ENCODE results near the gene KLHDC9. TPM values are rescaled to one million over a fixed set of nuclear protein-coding genes. Genes with fewer than 3 reads are reported as not detected.

The KLHDC9 gene
- total RNA-seq, 3 donors from 2014 or later (not counting 1 experiment from before 2014, with no cell fraction given) = 0.49 to 0.50 TPM; not detected in 1

GRCh38 chr1:161096530-161096929, 1.6 kb upstream of the KLHDC9 start:
- WGBS (ENCODE audit: insufficient coverage) = 85% methylated on average over 1 of the region's 1 CpG
- no peak overlapping the region for H3K27ac ChIP-seq (ENCODE audit: low read length)

DNA sequence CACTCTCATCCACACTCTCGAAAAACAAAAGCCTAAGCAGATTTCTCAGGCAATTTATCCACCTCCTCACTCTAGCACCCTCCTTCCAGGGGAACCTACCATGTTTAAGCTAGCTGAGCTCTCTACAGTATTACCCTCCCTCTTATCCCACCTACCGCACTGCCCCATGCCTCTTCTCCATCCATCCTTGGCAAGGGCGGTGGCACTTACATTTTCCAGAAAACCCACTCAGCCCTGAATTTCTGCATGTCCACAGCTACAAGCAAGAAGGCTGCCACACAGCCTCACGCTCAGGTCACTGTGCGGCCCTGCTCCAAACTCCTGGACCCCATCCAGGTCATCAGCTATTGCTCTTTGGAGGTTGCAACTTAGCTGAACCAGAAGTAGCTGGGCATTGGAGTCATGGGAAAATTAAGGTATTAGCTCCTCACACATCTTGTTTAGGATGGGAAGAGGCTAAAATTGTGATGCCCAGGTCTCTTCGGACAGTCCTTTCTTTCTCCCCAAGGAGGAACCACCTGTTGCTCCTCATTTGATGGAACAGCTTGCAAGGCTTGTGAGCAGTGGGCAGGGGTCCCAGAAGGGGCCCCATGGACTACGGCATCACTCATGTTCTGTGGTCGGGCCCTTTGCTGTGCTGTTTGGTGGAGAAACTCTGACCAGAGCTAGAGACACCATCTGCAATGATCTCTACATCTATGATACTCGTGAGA, 1.1 kb downstream of the KLHDC9 start:
- intact Hi-C loops (cut with micrococcal nuclease) = loop anchor here (5.0 kb wide), 2 partner anchors 102 to 332 kb away; no protein-coding TSS in a partner anchor
- peaks cover 21% of the 10 kb centered on the region for H3K4me1 ChIP-seq (ENCODE audit: control insufficient read depth, insufficient read depth, low read length)
- no peak for TF ChIP-seq CTCF (IDR thresholded peaks at IDR 0.05)
- H3K4me1 Mint-ChIP-seq = peaks cover 22% of the 10 kb centered on the region in 2 donors
- peaks cover 2 to 3% of the 10 kb centered on the region in 2 donors for H3K9me3 Mint-ChIP-seq
- no peak overlapping the region for H3K4me3 ChIP-seq (ENCODE audit: low read length)
- no peaks in the 10 kb centered on the region for H3K27me3 ChIP-seq (ENCODE audit: control insufficient read depth, insufficient read depth, low read length)
- H3K36me3 ChIP-seq (ENCODE audit: control insufficient read depth, insufficient read depth, low read length) = peaks cover 18% of the 10 kb centered on the region
- 96% methylated on average over 9 of the region's 9 CpGs for WGBS (ENCODE audit: insufficient coverage)
- peaks cover 6% of the 10 kb centered on the region for H3K36me3 Mint-ChIP-seq
- peak overlapping the region; percentile 84 for H3K4me3 Mint-ChIP-seq
- H3K27me3 Mint-ChIP-seq (ENCODE audit: low read depth in 2 of 2) = peaks cover 0 to 8% of the 10 kb centered on the region in 2 donors
- peak overlapping the region; percentile 72 to 80 for H3K27ac Mint-ChIP-seq
- ATAC-seq (no peak), DNase-seq (no peak)
- H3K9me3 ChIP-seq (ENCODE audit: control insufficient read depth, insufficient read depth, low read length) = peaks cover 2% of the 10 kb centered on the region
- no peak overlapping the region for H3K27ac ChIP-seq (ENCODE audit: low read length)

More at GRCh38 chr1:161096530-161096929, 1.6 kb upstream of the KLHDC9 start:
- H3K36me3 Mint-ChIP-seq = peaks cover 6% of the 10 kb centered on the region
- no peak for TF ChIP-seq CTCF (IDR thresholded peaks at IDR 0.05)
- ATAC-seq = no peak
- intact Hi-C loops (cut with micrococcal nuclease) = loop anchor here (5.0 kb wide), 2 partner anchors 99 to 329 kb away; no protein-coding TSS in a partner anchor
- peaks cover 2 to 3% of the 10 kb centered on the region in 2 donors for H3K9me3 Mint-ChIP-seq
- peaks cover 21% of the 10 kb centered on the region for H3K4me1 ChIP-seq (ENCODE audit: control insufficient read depth, insufficient read depth, low read length)
- no peaks in the 10 kb centered on the region for H3K27me3 ChIP-seq (ENCODE audit: control insufficient read depth, insufficient read depth, low read length)
- H3K4me3 Mint-ChIP-seq = peak overlapping the region; percentile 97
- peaks cover 11% of the 10 kb centered on the region for H3K36me3 ChIP-seq (ENCODE audit: control insufficient read depth, insufficient read depth, low read length)
- no peak for DNase-seq
- H3K27ac Mint-ChIP-seq = peak overlapping the region; percentile 97 to 100
- peaks cover 22% of the 10 kb centered on the region in 2 donors for H3K4me1 Mint-ChIP-seq
- H3K27me3 Mint-ChIP-seq (ENCODE audit: low read depth in 2 of 2) = peaks cover 0 to 11% of the 10 kb centered on the region in 2 donors
- peaks cover 2% of the 10 kb centered on the region for H3K9me3 ChIP-seq (ENCODE audit: control insufficient read depth, insufficient read depth, low read length)
- H3K4me3 ChIP-seq (ENCODE audit: low read length) = no peak overlapping the region

DNA sequence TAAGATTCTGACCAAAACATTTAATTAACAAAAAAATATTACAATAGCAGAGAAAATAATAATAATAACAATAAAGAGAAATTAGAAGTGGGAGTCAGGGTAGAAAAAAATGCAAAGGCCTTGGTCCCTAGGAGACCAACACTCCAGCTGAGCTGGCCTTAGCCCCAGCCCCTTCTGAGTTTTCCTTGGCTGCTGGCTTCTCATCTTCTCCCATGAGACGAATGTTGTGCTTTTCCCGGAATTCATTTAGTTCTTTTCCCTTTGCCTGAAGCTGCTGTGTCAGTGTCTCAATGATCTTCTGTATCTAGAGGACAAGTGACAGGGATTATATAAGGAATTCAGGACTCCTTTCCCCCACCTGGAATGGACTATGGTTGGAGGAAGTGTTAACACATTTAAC, 2.4 kb downstream of the KLHDC9 start:
- H3K27ac ChIP-seq (ENCODE audit: low read length) = no peak overlapping the region
- no peak overlapping the region for H3K27ac Mint-ChIP-seq
- WGBS (ENCODE audit: insufficient coverage) = 97% methylated on average over 2 of the region's 2 CpGs
- peaks cover 18% of the 10 kb centered on the region for H3K36me3 ChIP-seq (ENCODE audit: control insufficient read depth, insufficient read depth, low read length)
- no peak for ATAC-seq
- intact Hi-C loops (cut with micrococcal nuclease) = no loop called here
- DNase-seq = no peak
- peaks cover 21% of the 10 kb centered on the region for H3K4me1 ChIP-seq (ENCODE audit: control insufficient read depth, insufficient read depth, low read length)
- peaks cover 2 to 3% of the 10 kb centered on the region in 2 donors for H3K9me3 Mint-ChIP-seq
- peaks cover 22% of the 10 kb centered on the region in 2 donors for H3K4me1 Mint-ChIP-seq
- no peak overlapping the region for H3K4me3 ChIP-seq (ENCODE audit: low read length)
- H3K4me3 Mint-ChIP-seq = no peak overlapping the region
- H3K36me3 Mint-ChIP-seq = peaks cover 6% of the 10 kb centered on the region
- no peak for TF ChIP-seq CTCF (IDR thresholded peaks at IDR 0.05)
- peaks cover 0 to 3% of the 10 kb centered on the region in 2 donors for H3K27me3 Mint-ChIP-seq (ENCODE audit: low read depth in 2 of 2)
- H3K9me3 ChIP-seq (ENCODE audit: control insufficient read depth, insufficient read depth, low read length) = peaks cover 2% of the 10 kb centered on the region
- H3K27me3 ChIP-seq (ENCODE audit: control insufficient read depth, insufficient read depth, low read length) = no peaks in the 10 kb centered on the region

All from natural killer cell (primary cell).